Measurements from ENCODE around the gene RIC8B.

The RIC8B gene

GRCh38 chr12:106743270-106743988 lies 31.1 kb upstream of the RIC8B start:
- H3K27me3 ChIP-seq (ENCODE audit: control insufficient read depth in 1 of 2, insufficient read depth in 2 of 2, low read length in 2 of 2): no peaks in the 10 kb centered on the region

GRCh38 chr12:106744600-106744999 lies 29.9 kb upstream of the RIC8B start:
- no peaks in the 10 kb centered on the region for H3K36me3 ChIP-seq (ENCODE audit: insufficient read depth, low read length)
- no peaks in the 10 kb centered on the region for H3K4me1 ChIP-seq (ENCODE audit: insufficient read depth, low read length)
- H3K27ac ChIP-seq (ENCODE audit: low read depth, low read length): no peak overlapping the region
- no peak overlapping the region for H3K9ac ChIP-seq (ENCODE audit: low read length)
- H3K27me3 ChIP-seq (ENCODE audit: control insufficient read depth in 1 of 2, insufficient read depth in 2 of 2, low read length in 2 of 2): no peaks in the 10 kb centered on the region
- H3K4me3 ChIP-seq (ENCODE audit: low read depth in 1 of 2, low read length in 2 of 2): no peak overlapping the region
- no peaks in the 10 kb centered on the region for H3K9me3 ChIP-seq (ENCODE audit: low read length)

More at GRCh38 chr12:106743270-106743988, 31.1 kb upstream of the RIC8B start:
- Histone ChIP-seq H3K36me3 (ENCODE audit: insufficient read depth, low read length) (no peaks in the 10 kb centered on the region), H3K27ac (ENCODE audit: low read depth, low read length) (no peak overlapping the region), H3K4me1 (ENCODE audit: insufficient read depth, low read length) (no peaks in the 10 kb centered on the region), H3K9ac (ENCODE audit: low read length) (no peak overlapping the region), H3K4me3 (ENCODE audit: low read depth in 1 of 2, low read length in 2 of 2) (no peak overlapping the region), H3K9me3 (ENCODE audit: low read length) (no peaks in the 10 kb centered on the region)

GRCh38 chr12:106745181-106745745 lies 29.2 kb upstream of the RIC8B start:
- Histone ChIP-seq H3K36me3 (ENCODE audit: insufficient read depth, low read length) (no peaks in the 10 kb centered on the region), H3K27me3 (ENCODE audit: control insufficient read depth in 1 of 2, insufficient read depth in 2 of 2, low read length in 2 of 2) (no peaks in the 10 kb centered on the region), H3K9ac (ENCODE audit: low read length) (no peak overlapping the region), H3K4me1 (ENCODE audit: insufficient read depth, low read length) (no peaks in the 10 kb centered on the region), H3K4me3 (ENCODE audit: low read depth in 1 of 2, low read length in 2 of 2) (no peak overlapping the region), H3K27ac (ENCODE audit: low read depth, low read length) (no peak overlapping the region), H3K9me3 (ENCODE audit: low read length) (no peaks in the 10 kb centered on the region)

- Histone ChIP-seq H3K4me1 (ENCODE audit: insufficient read depth, low read length) (no peaks in the 10 kb centered on the region), H3K9me3 (ENCODE audit: low read length) (no peaks in the 10 kb centered on the region), H3K4me3 (ENCODE audit: low read depth in 1 of 2, low read length in 2 of 2) (no peak overlapping the region), H3K9ac (ENCODE audit: low read length) (no peak overlapping the region), H3K27me3 (ENCODE audit: control insufficient read depth in 1 of 2, insufficient read depth in 2 of 2, low read length in 2 of 2) (no peaks in the 10 kb centered on the region), H3K27ac (ENCODE audit: low read depth, low read length) (no peak overlapping the region), H3K36me3 (ENCODE audit: insufficient read depth, low read length) (no peaks in the 10 kb centered on the region)
Observed at GRCh38 chr12:106747973-106748436, 26.5 kb upstream of the RIC8B start.

- Histone ChIP-seq H3K9me3 (ENCODE audit: low read length) (no peaks in the 10 kb centered on the region), H3K27me3 (ENCODE audit: control insufficient read depth in 1 of 2, insufficient read depth in 2 of 2, low read length in 2 of 2) (no peaks in the 10 kb centered on the region), H3K4me3 (ENCODE audit: low read depth in 1 of 2, low read length in 2 of 2) (no peak overlapping the region), H3K27ac (ENCODE audit: low read depth, low read length) (no peak overlapping the region), H3K36me3 (ENCODE audit: insufficient read depth, low read length) (no peaks in the 10 kb centered on the region), H3K4me1 (ENCODE audit: insufficient read depth, low read length) (no peaks in the 10 kb centered on the region), H3K9ac (ENCODE audit: low read length) (no peak overlapping the region)
Observed at GRCh38 chr12:106750524-106750923, 24.0 kb upstream of the RIC8B start.

- H3K9me3 ChIP-seq (ENCODE audit: low read length): no peaks in the 10 kb centered on the region
- no peaks in the 10 kb centered on the region for H3K4me1 ChIP-seq (ENCODE audit: insufficient read depth, low read length)
- no peaks in the 10 kb centered on the region for H3K27me3 ChIP-seq (ENCODE audit: control insufficient read depth in 1 of 2, insufficient read depth in 2 of 2, low read length in 2 of 2)
- no peaks in the 10 kb centered on the region for H3K36me3 ChIP-seq (ENCODE audit: insufficient read depth, low read length)
- H3K27ac ChIP-seq (ENCODE audit: low read depth, low read length): no peak overlapping the region
- no peak overlapping the region for H3K9ac ChIP-seq (ENCODE audit: low read length)
- H3K4me3 ChIP-seq (ENCODE audit: low read depth in 1 of 2, low read length in 2 of 2): no peak overlapping the region
Observed at GRCh38 chr12:106753526-106753925, 21.0 kb upstream of the RIC8B start.

GRCh38 chr12:106754331-106754730 lies 20.2 kb upstream of the RIC8B start:
- no peaks in the 10 kb centered on the region for H3K27me3 ChIP-seq (ENCODE audit: control insufficient read depth in 1 of 2, insufficient read depth in 2 of 2, low read length in 2 of 2)
- no peak overlapping the region for H3K4me3 ChIP-seq (ENCODE audit: low read depth in 1 of 2, low read length in 2 of 2)
- no peak overlapping the region for H3K27ac ChIP-seq (ENCODE audit: low read depth, low read length)
- no peaks in the 10 kb centered on the region for H3K9me3 ChIP-seq (ENCODE audit: low read length)
- no peaks in the 10 kb centered on the region for H3K4me1 ChIP-seq (ENCODE audit: insufficient read depth, low read length)
- no peak overlapping the region for H3K9ac ChIP-seq (ENCODE audit: low read length)
- no peaks in the 10 kb centered on the region for H3K36me3 ChIP-seq (ENCODE audit: insufficient read depth, low read length)

GRCh38 chr12:106757623-106758348 lies 16.7 kb upstream of the RIC8B start:
- no peak overlapping the region for H3K27ac ChIP-seq (ENCODE audit: low read depth, low read length)
- no peak overlapping the region for H3K9ac ChIP-seq (ENCODE audit: low read length)
- no peaks in the 10 kb centered on the region for H3K4me1 ChIP-seq (ENCODE audit: insufficient read depth, low read length)
- H3K36me3 ChIP-seq (ENCODE audit: insufficient read depth, low read length): no peaks in the 10 kb centered on the region
- H3K4me3 ChIP-seq (ENCODE audit: low read depth in 1 of 2, low read length in 2 of 2): no peak overlapping the region
- no peaks in the 10 kb centered on the region for H3K27me3 ChIP-seq (ENCODE audit: control insufficient read depth in 1 of 2, insufficient read depth in 2 of 2, low read length in 2 of 2)
- H3K9me3 ChIP-seq (ENCODE audit: low read length): no peaks in the 10 kb centered on the region

GRCh38 chr12:106758349-106759110 lies 16.0 kb upstream of the RIC8B start:
- no peaks in the 10 kb centered on the region for H3K4me1 ChIP-seq (ENCODE audit: insufficient read depth, low read length)
- H3K36me3 ChIP-seq (ENCODE audit: insufficient read depth, low read length): no peaks in the 10 kb centered on the region
- no peak overlapping the region for H3K27ac ChIP-seq (ENCODE audit: low read depth, low read length)

GRCh38 chr12:106759526-106760183 lies 14.8 kb upstream of the RIC8B start:
- no peak overlapping the region for H3K27ac ChIP-seq (ENCODE audit: low read depth, low read length)
- peaks cover 0 to 4% of the 10 kb centered on the region in 2 donors for H3K27me3 ChIP-seq (ENCODE audit: control insufficient read depth in 1 of 2, insufficient read depth in 2 of 2, low read length in 2 of 2)
- no peak overlapping the region for H3K4me3 ChIP-seq (ENCODE audit: low read depth in 1 of 2, low read length in 2 of 2)
- no peak overlapping the region for H3K9ac ChIP-seq (ENCODE audit: low read length)
- H3K4me1 ChIP-seq (ENCODE audit: insufficient read depth, low read length): no peaks in the 10 kb centered on the region
- no peaks in the 10 kb centered on the region for H3K36me3 ChIP-seq (ENCODE audit: insufficient read depth, low read length)
- H3K9me3 ChIP-seq (ENCODE audit: low read length): no peaks in the 10 kb centered on the region

More at GRCh38 chr12:106758349-106759110, 16.0 kb upstream of the RIC8B start:
- H3K9me3 ChIP-seq (ENCODE audit: low read length): no peaks in the 10 kb centered on the region
- H3K9ac ChIP-seq (ENCODE audit: low read length): no peak overlapping the region
- H3K4me3 ChIP-seq (ENCODE audit: low read depth in 1 of 2, low read length in 2 of 2): no peak overlapping the region
- H3K27me3 ChIP-seq (ENCODE audit: control insufficient read depth in 1 of 2, insufficient read depth in 2 of 2, low read length in 2 of 2): no peaks in the 10 kb centered on the region

GRCh38 chr12:106760184-106760531 lies 14.3 kb upstream of the RIC8B start:
- no peak overlapping the region for H3K9ac ChIP-seq (ENCODE audit: low read length)
- H3K9me3 ChIP-seq (ENCODE audit: low read length): no peaks in the 10 kb centered on the region
- no peak overlapping the region for H3K4me3 ChIP-seq (ENCODE audit: low read depth in 1 of 2, low read length in 2 of 2)
- H3K27me3 ChIP-seq (ENCODE audit: control insufficient read depth in 1 of 2, insufficient read depth in 2 of 2, low read length in 2 of 2): peaks cover 0 to 5% of the 10 kb centered on the region in 2 donors
- H3K36me3 ChIP-seq (ENCODE audit: insufficient read depth, low read length): no peaks in the 10 kb centered on the region
- no peaks in the 10 kb centered on the region for H3K4me1 ChIP-seq (ENCODE audit: insufficient read depth, low read length)
- H3K27ac ChIP-seq (ENCODE audit: low read depth, low read length): no peak overlapping the region
